Endometrium (tissue), 2 donors: Measurements from ENCODE around the gene JOSD1.

Experiments
- FAIRE-seq: peaks from 2 replicates; lab custom pipeline; 2012; peaks lifted over from hg19 to GRCh38; lab: Jason Lieb, UNC
- donor health status: control.
- donor health status: control.

JOSD1 gene

GRCh38 chr22:38712486-38713207, 11.9 kb upstream of the JOSD1 start:
- FAIRE-seq: no peak

GRCh38 chr22:38710866-38711265, 10.1 kb upstream of the JOSD1 start:
- FAIRE-seq: no peak

GRCh38 chr22:38710351-38710750, 9.6 kb upstream of the JOSD1 start:
- FAIRE-seq: no peak

- FAIRE-seq: no peak
These were observed 8.6 kb upstream of the JOSD1 start for GRCh38 chr22:38709306-38709705.

- FAIRE-seq: no peak
These were observed 7.2 kb upstream of the JOSD1 start for GRCh38 chr22:38707984-38708383.

GRCh38 chr22:38707346-38707745, 6.6 kb upstream of the JOSD1 start:
- no peak for FAIRE-seq

GRCh38 chr22:38706901-38707195, 6.1 kb upstream of the JOSD1 start:
- no peak for FAIRE-seq

GRCh38 chr22:38706101-38706900, 5.6 kb upstream of the JOSD1 start:
- FAIRE-seq: no peak

GRCh38 chr22:38705235-38706100, 4.7 kb upstream of the JOSD1 start, which contains the start of gene GTPBP1:
Gene GTPBP1, plus strand, starts transcription at chr22:38705944. Its CDS starts 12 bp downstream, at chr22:38705956.
- peak; percentile 100 for FAIRE-seq

- FAIRE-seq: no peak
These were observed 4.0 kb upstream of the JOSD1 start for GRCh38 chr22:38704654-38705234.

GRCh38 chr22:38700270-38700788, 414 bp downstream of the JOSD1 start:
- no peak for FAIRE-seq

GRCh38 chr22:38699784-38700183, 959 bp downstream of the JOSD1 start:
- no peak for FAIRE-seq

GRCh38 chr22:38699143-38699542, 1.6 kb downstream of the JOSD1 start:
- no peak for FAIRE-seq

GRCh38 chr22:38698407-38699094, 2.2 kb downstream of the JOSD1 start:
- no peak for FAIRE-seq

- FAIRE-seq: no peak
These were observed 3.2 kb downstream of the JOSD1 start for GRCh38 chr22:38697425-38698089.

- no peak for FAIRE-seq
These were observed 3.9 kb downstream of the JOSD1 start for GRCh38 chr22:38696606-38697424.

GRCh38 chr22:38694940-38695339, 5.8 kb downstream of the JOSD1 start:
- FAIRE-seq: no peak

GRCh38 chr22:38694049-38694448, 6.7 kb downstream of the JOSD1 start:
- FAIRE-seq: no peak

GRCh38 chr22:38689651-38690050, 11.1 kb downstream of the JOSD1 start:
- no peak for FAIRE-seq

- FAIRE-seq: no peak
These were observed 15.0 kb downstream of the JOSD1 start for GRCh38 chr22:38685761-38686160.
